HT1080 (cell line): ENCODE results near the gene TMEM91. TPM values are rescaled to one million over a fixed set of nuclear protein-coding genes. Genes with fewer than 3 reads are reported as not detected.

Experiments used
- DNase-seq: peaks from one replicate; pipeline ENCODE4 v3.0.0-alpha.2; 2015; ENCODE audit warnings: low read depth
- total RNA-seq: library from RNA; depleted of rRNA; stranded (reverse); fragments of >200 nt; shearing (Covaris generic); gene quantifications from 2 replicates; pipeline ENCODE4 v1.2.3, GENCODE V29; 2014; rRNA removed

Gene TMEM91
- total RNA-seq, 1 experiment from 2014 or later, result 5.3 TPM

DNA sequence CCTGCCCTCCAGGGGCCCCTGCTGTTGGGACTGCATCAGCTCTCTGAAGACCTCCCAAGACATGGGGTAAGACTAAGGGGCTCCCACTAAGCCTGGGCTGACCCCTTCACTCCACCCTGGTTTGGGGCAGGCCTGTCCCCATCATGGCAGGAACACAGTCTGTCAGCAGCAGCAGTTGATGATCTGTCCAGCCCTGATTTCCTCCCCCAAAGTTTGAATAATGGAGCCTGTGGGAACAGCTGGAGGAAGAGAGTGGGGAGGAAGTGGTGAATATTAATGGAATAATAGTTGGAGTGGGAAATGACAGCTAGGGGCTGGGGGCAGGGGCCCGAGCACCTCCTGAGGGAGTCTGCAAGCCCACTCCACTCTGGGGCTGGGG is 52.1 kb downstream of the TMEM91 start:
- DNase-seq, result no peak

- DNase-seq, result peak; percentile 19
These were observed 54.6 kb downstream of the TMEM91 start for GRCh38 chr19:41430922-41431321.

DNA sequence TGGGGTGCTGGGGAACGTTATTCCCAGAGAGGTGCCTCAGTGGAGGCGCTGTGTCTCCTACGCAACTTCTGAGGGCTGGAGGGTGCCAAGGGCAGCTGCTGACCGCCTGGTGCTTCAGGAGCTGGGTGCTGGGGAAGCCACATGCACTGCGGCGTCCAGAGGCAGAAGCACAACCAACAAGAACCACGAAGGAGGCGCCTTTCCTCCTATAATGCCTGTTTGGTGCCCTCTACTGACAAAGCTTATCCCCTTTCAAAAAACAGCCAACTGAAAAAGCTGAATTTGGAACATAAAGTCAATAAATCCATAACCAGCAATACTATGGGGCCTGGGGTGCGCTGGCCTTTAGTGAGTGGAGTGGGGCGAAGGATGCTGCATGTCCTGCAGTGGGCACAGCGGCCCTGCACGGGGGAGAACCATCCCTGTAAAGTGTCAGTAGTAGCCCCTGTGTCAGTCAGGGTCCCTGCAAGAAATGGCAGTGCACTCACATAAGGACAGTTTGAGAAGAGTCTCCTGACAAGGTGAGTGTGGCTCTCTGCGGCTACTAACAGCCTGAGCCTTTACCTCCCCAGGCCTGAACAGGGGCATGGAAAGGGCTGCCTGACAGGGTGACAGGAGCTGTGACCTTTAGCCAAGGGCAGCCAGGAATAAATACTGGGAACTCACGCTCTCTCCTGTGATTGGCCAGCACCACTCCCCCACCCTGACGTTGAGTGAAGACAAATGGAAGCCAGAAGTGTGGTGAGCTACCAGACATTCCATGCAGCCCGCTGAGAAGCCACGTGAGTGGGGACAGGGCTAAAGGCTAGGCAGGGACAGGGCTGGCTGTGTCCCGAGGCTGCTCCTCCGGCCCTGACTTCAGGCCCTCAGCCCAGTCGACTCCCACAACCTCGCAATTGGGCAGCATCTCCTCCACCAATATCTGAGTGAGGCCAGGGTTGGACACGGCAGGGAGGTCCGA is 55.4 kb downstream of the TMEM91 start:
- no peak for DNase-seq

DNA sequence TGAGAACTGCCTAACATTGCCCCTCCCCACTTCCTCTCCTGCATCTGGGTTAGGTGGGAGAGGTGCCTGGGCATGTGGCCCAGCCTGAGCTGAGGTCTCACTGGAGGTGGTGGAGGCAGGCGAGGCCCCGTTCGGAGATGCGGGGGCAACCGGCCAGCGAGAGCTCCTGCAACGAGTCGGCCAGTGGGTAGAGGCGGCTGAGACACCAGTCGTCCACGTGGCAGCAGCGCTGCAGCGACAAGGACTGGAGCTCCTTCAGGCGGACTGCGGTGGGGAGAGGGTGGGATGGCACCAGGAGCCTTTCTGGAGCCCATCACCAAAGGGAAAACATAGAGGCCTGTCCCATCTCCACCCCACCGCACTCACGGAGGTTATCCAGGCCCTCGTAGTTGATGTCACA is 56.8 kb downstream of the TMEM91 start:
- DNase-seq, result no peak

Other genes starting within 250 kb of the TMEM91 start
- 1.4 and 1.7 TPM in 2 replicates for gene CYP2S1, start 183.3 kb upstream of the TMEM91 start, total RNA-seq
- gene AXL, start 157.3 kb upstream of the TMEM91 start, total RNA-seq, result 613 and 754 TPM in 2 replicates
- 160 and 187 TPM in 2 replicates for gene HNRNPUL1, start 112.2 kb upstream of the TMEM91 start, total RNA-seq
- gene CCDC97, start 66.4 kb upstream of the TMEM91 start, total RNA-seq, result 10.0 and 14.3 TPM in 2 replicates
- gene TGFB1, start 22.6 kb upstream of the TMEM91 start, total RNA-seq, result 17.4 and 59.9 TPM in 2 replicates
- gene B9D2, start 12.4 kb upstream of the TMEM91 start, total RNA-seq, result 6.1 and 9.4 TPM in 2 replicates
- 64.9 and 72.5 TPM in 2 replicates for gene EXOSC5, start 20.8 kb downstream of the TMEM91 start, total RNA-seq
- 22.7 and 24.2 TPM in 2 replicates for gene BCKDHA, start 21.3 kb downstream of the TMEM91 start, total RNA-seq
- not detected in 2 replicates for gene B3GNT8, start 50.8 kb downstream of the TMEM91 start, total RNA-seq
- gene DMAC2, start 63.4 kb downstream of the TMEM91 start, total RNA-seq, result 47.1 and 58.0 TPM in 2 replicates
- not detected in 2 replicates for gene ERICH4, start 66.6 kb downstream of the TMEM91 start, total RNA-seq
- not detected in 2 replicates for gene CEACAM21, start 199.6 kb downstream of the TMEM91 start, total RNA-seq